Activated CD8-positive, alpha-beta T cell treated with anti-CD3 and anti-CD28 coated beads for 36 hours (primary cell): ENCODE measurements around the gene TPSB2. TPM values are rescaled to one million over a fixed set of nuclear protein-coding genes. Genes with fewer than 3 reads are reported as not detected.
"Not testable (repeated sequence)": the region's sequence is repeated elsewhere in the genome, so short reads cannot be mapped to it uniquely, and the experiment has no call there.

Experiments used
- ATAC-seq: fragments of 200-7000 bp; cut with Tn5 transposase; one replicate; pipeline ENCODE4 v1.10.0; 2021; ENCODE audit warnings: mild to moderate bottlenecking, moderate library complexity
- CTCF ChIA-PET: fragments of 350-600 bp; sonication (Branson Sonifier 250); formaldehyde crosslinking; loops from one replicate; lab custom pipeline; 2021; ENCODE audit warnings: antibody characterized with exemption; lab: Charles Lee
- POLR2A ChIA-PET: fragments of 350-600 bp; sonication (Branson Sonifier 250); formaldehyde crosslinking; loops from one replicate; lab custom pipeline; 2021; ENCODE audit warnings: antibody characterized with exemption; lab: Charles Lee
- DNase-seq: peaks from one replicate; pipeline ENCODE4 v3.0.0-alpha.2; 2020
- H3K27ac Mint-ChIP-seq: one replicate; pipeline ENCODE4 v1.8.0; 2021; ENCODE audit warnings: mild to moderate bottlenecking, mixed read lengths
- H3K27me3 Mint-ChIP-seq: one replicate; pipeline ENCODE4 v1.8.0; 2021; ENCODE audit warnings: mixed read lengths
- H3K36me3 Mint-ChIP-seq: one replicate; pipeline ENCODE4 v1.8.0; 2021; ENCODE audit warnings: low read depth, mixed read lengths
- H3K4me1 Mint-ChIP-seq: one replicate; pipeline ENCODE4 v1.8.0; 2021; ENCODE audit warnings: low read depth, mixed read lengths
- H3K4me3 Mint-ChIP-seq: one replicate; pipeline ENCODE4 v1.8.0; 2021; ENCODE audit warnings: mild to moderate bottlenecking, moderate library complexity, mixed read lengths
- H3K9me3 Mint-ChIP-seq: one replicate; pipeline ENCODE4 v1.8.0; 2021; ENCODE audit warnings: mixed read lengths
- CTCF ChIP-seq: fragments of 200-600 bp; IDR thresholded peaks from one replicate; pipeline ENCODE4 v1.8.0; 2022; ENCODE audit warnings: antibody characterized with exemption, mild to moderate bottlenecking
- intact Hi-C: fragments of 100-400 bp; cut with micrococcal nuclease; formaldehyde crosslinking; loops from one replicate; pipeline ENCODE4 v1.10.0; 2022
- total RNA-seq, 2 experiments: library from RNA; stranded (reverse); gene quantifications; one replicate each; pipeline ENCODE4 v1.2.3, GENCODE V29; 2021

The TPSB2 gene
- total RNA-seq, 2 experiments from 2014 or later, result not detected

- Mint-ChIP-seq H3K36me3 (no peaks in the 10 kb centered on the region), H3K27ac (no peak overlapping the region), H3K27me3 (peaks cover 16% of the 10 kb centered on the region), H3K4me3 (no peak overlapping the region), H3K9me3 (no peaks in the 10 kb centered on the region), H3K4me1 (peaks cover 3% of the 10 kb centered on the region)
- TF ChIP-seq CTCF, result no peak
- DNase-seq (no peak), ATAC-seq (no peak)
- ChIA-PET POLR2A (no interaction called here), CTCF (no interaction called here)
- intact Hi-C loops, result no loop called here
These were observed 26.9 kb upstream of the TPSB2 start for GRCh38 chr16:1256874-1257322.

- POLR2A ChIA-PET, ATAC-seq, H3K9me3 Mint-ChIP-seq, H3K36me3 Mint-ChIP-seq, H3K4me3 Mint-ChIP-seq, CTCF ChIA-PET, intact Hi-C loops, DNase-seq, H3K4me1 Mint-ChIP-seq, H3K27ac Mint-ChIP-seq: not testable (repeated sequence)
- peaks cover 13% of the 10 kb centered on the region for H3K27me3 Mint-ChIP-seq
These were observed 26.4 kb upstream of the TPSB2 start for GRCh38 chr16:1256296-1256873.

DNA sequence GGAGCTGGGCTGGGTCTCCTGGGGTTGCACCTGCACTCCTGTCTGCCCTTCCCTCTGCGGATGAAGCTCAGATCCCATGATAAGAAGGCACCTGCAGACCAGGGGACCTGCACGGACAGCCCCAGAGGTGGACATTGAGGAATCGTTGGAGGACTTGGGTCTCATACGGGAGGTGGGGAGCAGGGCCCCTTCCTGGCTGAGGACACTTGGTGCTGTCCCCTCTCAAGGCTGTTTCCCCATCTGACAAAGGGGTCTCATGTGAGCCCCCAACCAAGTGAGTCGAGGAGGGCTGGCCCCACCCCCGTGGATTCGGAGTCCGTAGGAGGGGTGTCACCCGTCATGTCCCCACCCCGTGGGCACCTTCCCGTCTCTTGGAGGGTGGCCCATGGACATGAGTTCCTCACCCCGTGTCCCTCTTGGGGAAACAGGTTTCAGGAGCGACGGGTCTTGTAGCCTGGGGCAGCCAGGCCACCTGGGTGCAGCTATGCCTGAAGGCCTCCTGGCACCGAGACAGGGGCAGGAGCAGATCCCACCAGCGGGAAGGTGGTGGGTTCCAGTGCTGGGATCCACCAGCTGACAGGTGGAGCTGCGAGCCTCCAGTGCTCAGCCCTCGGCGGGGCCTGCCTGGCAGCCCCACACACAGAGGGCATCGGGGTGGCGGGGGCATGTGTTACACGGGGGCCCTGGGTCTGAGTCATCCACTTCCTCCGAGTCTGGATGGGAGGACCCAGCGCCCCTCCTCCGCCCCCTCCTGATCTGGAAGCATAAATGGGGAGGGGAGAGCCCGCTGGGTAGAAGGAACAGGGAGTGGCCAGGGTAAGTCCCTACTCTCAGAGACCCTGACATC lies 25.5 kb upstream of the TPSB2 start, which contains the start of gene TPSD1:
TPSD1 (plus strand) TSS at position 794 of the 847 bp plus-strand sequence. CDS start 212 bp downstream, outside the sequence.
- H3K27me3 Mint-ChIP-seq, H3K9me3 Mint-ChIP-seq, ATAC-seq, intact Hi-C loops, H3K36me3 Mint-ChIP-seq, DNase-seq, H3K4me3 Mint-ChIP-seq, POLR2A ChIA-PET, CTCF ChIA-PET, H3K4me1 Mint-ChIP-seq, H3K27ac Mint-ChIP-seq: not testable (repeated sequence)

DNA sequence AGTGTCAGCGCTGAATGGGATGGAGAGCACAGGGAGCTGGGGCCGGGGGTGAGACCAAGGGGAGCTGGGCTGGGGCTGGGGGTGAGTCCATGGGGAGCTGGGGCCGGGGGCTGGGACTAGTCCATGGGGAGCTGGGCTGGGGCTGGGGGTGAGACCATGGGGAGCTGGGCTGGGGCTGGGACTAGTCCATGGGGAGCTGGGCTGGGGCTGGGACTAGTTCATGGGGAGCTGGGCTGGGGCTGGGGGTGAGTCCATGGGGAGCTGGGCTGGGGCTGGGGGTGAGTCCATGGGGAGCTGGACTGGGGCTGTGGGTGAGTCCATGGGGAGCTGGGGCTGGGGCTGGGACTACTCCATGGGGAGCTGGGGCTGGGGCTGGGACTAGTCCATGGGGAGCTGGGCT lies 24.8 kb upstream of the TPSB2 start:
- intact Hi-C loops, DNase-seq, CTCF ChIA-PET, H3K27ac Mint-ChIP-seq, H3K4me1 Mint-ChIP-seq, H3K36me3 Mint-ChIP-seq, H3K4me3 Mint-ChIP-seq, H3K9me3 Mint-ChIP-seq, ATAC-seq, POLR2A ChIA-PET, H3K27me3 Mint-ChIP-seq: not testable (repeated sequence)

GRCh38 chr16:1253701-1254364 lies 23.8 kb upstream of the TPSB2 start:
- CTCF ChIA-PET, POLR2A ChIA-PET, H3K27me3 Mint-ChIP-seq, H3K9me3 Mint-ChIP-seq, intact Hi-C loops, DNase-seq, H3K36me3 Mint-ChIP-seq, H3K4me3 Mint-ChIP-seq, H3K4me1 Mint-ChIP-seq, H3K27ac Mint-ChIP-seq: not testable (repeated sequence)
- peak; percentile 47 for ATAC-seq

- intact Hi-C loops, H3K36me3 Mint-ChIP-seq, H3K4me1 Mint-ChIP-seq, H3K9me3 Mint-ChIP-seq, CTCF ChIA-PET, H3K4me3 Mint-ChIP-seq, H3K27me3 Mint-ChIP-seq, H3K27ac Mint-ChIP-seq, DNase-seq, POLR2A ChIA-PET: not testable (repeated sequence)
- peak; percentile 95 for ATAC-seq
These were observed 19.2 kb upstream of the TPSB2 start for GRCh38 chr16:1249031-1249755.

GRCh38 chr16:1247903-1248537 lies 18.0 kb upstream of the TPSB2 start:
- H3K9me3 Mint-ChIP-seq, intact Hi-C loops, H3K27ac Mint-ChIP-seq, POLR2A ChIA-PET, DNase-seq, H3K27me3 Mint-ChIP-seq, H3K4me1 Mint-ChIP-seq, ATAC-seq, H3K4me3 Mint-ChIP-seq, CTCF ChIA-PET, H3K36me3 Mint-ChIP-seq: not testable (repeated sequence)
